ENCODE measurements around the gene TXNRD2.

Gene TXNRD2

GRCh38 chr22:19901577-19902244, 39.9 kb downstream of the TXNRD2 start:
- TF ChIP-seq CTCF (IDR thresholded peaks at IDR 0.05; ENCODE audit: borderline replicate concordance, insufficient read depth, low read depth, low read length) = no peak
- H3K4me3 ChIP-seq (ENCODE audit: low read depth, low read length) = no peak overlapping the region

- no peak for TF ChIP-seq CTCF (IDR thresholded peaks at IDR 0.05; ENCODE audit: borderline replicate concordance, insufficient read depth, low read depth, low read length)
Observed at GRCh38 chr22:19900707-19901436, 40.7 kb downstream of the TXNRD2 start.

GRCh38 chr22:19898831-19899567, 42.6 kb downstream of the TXNRD2 start:
- H3K4me3 ChIP-seq (ENCODE audit: low read depth, low read length) = no peak overlapping the region
- no peak for TF ChIP-seq CTCF (IDR thresholded peaks at IDR 0.05; ENCODE audit: borderline replicate concordance, insufficient read depth, low read depth, low read length)

More at GRCh38 chr22:19900707-19901436, 40.7 kb downstream of the TXNRD2 start:
- H3K4me3 ChIP-seq (ENCODE audit: low read depth, low read length) = no peak overlapping the region

- TF ChIP-seq CTCF (IDR thresholded peaks at IDR 0.05; ENCODE audit: borderline replicate concordance, insufficient read depth, low read depth, low read length) = no peak
Observed at GRCh38 chr22:19898145-19898544, 43.5 kb downstream of the TXNRD2 start.

GRCh38 chr22:19897726-19898125, 43.9 kb downstream of the TXNRD2 start:
- no peak overlapping the region for H3K4me3 ChIP-seq (ENCODE audit: low read depth, low read length)
- no peak for TF ChIP-seq CTCF (IDR thresholded peaks at IDR 0.05; ENCODE audit: borderline replicate concordance, insufficient read depth, low read depth, low read length)

More at GRCh38 chr22:19898145-19898544, 43.5 kb downstream of the TXNRD2 start:
- no peak overlapping the region for H3K4me3 ChIP-seq (ENCODE audit: low read depth, low read length)

GRCh38 chr22:19896665-19897355, 44.8 kb downstream of the TXNRD2 start:
- no peak for TF ChIP-seq CTCF (IDR thresholded peaks at IDR 0.05; ENCODE audit: borderline replicate concordance, insufficient read depth, low read depth, low read length)
- H3K4me3 ChIP-seq (ENCODE audit: low read depth, low read length) = no peak overlapping the region
